ENCODE measurements around the gene SPANXD.

The SPANXD gene

DNA sequence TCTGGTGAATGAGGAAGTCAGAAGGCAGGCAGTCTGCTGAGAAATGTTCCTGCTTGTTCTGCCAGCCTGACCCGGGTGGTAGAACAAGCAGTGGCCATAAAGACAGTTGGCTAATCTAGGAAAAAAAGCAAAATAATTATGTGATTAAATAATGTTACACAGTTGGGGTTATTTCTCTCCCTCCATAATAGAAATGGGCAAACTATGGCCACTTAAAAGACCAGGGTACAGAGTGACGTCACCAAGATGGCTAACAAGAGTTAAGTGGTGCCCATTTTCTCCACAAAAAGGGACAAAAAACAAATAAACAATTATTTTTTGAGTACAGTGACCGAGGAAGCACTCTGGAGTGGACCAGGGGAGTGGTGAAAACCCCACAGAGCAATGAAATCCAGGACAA is 16.1 kb upstream of the SPANXD start:
- Mint-ChIP-seq H3K36me3 (ENCODE audit: low read depth) (no peaks in the 10 kb centered on the region), H3K27me3 (ENCODE audit: low read depth, poor library complexity) (no peaks in the 10 kb centered on the region), H3K4me1 (no peaks in the 10 kb centered on the region), H3K4me3 (no peak overlapping the region), H3K9me3 (peaks cover 43% of the 10 kb centered on the region), H3K27ac (no peak overlapping the region)
- TF ChIP-seq, protein P1, sequence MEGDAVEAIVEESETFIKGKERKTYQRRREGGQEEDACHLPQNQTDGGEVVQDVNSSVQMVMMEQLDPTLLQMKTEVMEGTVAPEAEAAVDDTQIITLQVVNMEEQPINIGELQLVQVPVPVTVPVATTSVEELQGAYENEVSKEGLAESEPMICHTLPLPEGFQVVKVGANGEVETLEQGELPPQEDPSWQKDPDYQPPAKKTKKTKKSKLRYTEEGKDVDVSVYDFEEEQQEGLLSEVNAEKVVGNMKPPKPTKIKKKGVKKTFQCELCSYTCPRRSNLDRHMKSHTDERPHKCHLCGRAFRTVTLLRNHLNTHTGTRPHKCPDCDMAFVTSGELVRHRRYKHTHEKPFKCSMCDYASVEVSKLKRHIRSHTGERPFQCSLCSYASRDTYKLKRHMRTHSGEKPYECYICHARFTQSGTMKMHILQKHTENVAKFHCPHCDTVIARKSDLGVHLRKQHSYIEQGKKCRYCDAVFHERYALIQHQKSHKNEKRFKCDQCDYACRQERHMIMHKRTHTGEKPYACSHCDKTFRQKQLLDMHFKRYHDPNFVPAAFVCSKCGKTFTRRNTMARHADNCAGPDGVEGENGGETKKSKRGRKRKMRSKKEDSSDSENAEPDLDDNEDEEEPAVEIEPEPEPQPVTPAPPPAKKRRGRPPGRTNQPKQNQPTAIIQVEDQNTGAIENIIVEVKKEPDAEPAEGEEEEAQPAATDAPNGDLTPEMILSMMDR (IDR thresholded peaks at IDR 0.05): no peak
- DNase-seq: no peak

DNA sequence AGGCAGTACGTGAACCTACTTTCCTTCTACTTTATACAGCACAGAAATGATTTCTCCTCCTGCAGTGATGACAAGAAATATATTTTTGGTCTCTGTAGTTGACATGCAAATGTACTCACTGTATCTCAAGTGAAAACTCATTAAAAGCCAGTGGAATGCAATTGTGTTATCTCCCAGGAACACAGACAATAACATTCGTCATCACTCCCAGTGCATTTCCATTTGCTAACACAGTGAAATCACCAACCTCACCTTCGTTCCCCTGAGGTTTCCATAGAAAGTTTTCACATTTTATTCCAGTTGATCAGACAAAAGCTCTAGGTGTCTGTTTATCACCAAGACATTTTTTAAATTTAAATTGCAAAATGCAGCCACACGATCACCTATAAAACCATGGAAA is 2.5 kb upstream of the SPANXD start:
- TF ChIP-seq, protein P1 (IDR thresholded peaks at IDR 0.05): no peak
- DNase-seq: no peak
- Mint-ChIP-seq H3K9me3 (peaks cover 26% of the 10 kb centered on the region), H3K27me3 (ENCODE audit: low read depth, poor library complexity) (peaks cover 3% of the 10 kb centered on the region), H3K36me3 (ENCODE audit: low read depth) (no peaks in the 10 kb centered on the region), H3K27ac (no peak overlapping the region), H3K4me3 (no peak overlapping the region), H3K4me1 (no peaks in the 10 kb centered on the region)

DNA sequence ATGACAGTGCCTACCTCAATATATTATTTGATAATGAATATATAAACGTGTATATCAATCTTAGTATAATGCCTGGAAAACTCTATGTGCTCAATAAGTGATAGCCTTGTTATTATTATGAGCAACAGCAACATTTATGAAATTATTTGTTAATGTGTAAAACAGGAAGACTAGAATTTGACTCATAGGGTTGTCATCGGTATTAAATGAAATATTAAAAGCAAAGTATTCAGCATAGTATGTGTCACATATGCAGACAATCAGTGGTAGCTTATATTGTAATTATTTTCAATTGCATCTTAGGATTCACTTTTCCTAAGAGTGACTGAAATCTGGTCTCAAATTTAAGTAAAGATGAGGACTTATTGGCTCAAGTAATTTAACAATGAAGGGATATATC is 24.6 kb downstream of the SPANXD start:
- H3K4me3 Mint-ChIP-seq: no peak overlapping the region
- H3K4me1 Mint-ChIP-seq: no peaks in the 10 kb centered on the region
- no peak overlapping the region for H3K27ac Mint-ChIP-seq
- no peaks in the 10 kb centered on the region for H3K36me3 Mint-ChIP-seq (ENCODE audit: low read depth)
- no peak for DNase-seq
- H3K9me3 Mint-ChIP-seq: peaks cover 31% of the 10 kb centered on the region
- TF ChIP-seq, protein P1 (IDR thresholded peaks at IDR 0.05): no peak
- H3K27me3 Mint-ChIP-seq (ENCODE audit: low read depth, poor library complexity): no peaks in the 10 kb centered on the region

DNA sequence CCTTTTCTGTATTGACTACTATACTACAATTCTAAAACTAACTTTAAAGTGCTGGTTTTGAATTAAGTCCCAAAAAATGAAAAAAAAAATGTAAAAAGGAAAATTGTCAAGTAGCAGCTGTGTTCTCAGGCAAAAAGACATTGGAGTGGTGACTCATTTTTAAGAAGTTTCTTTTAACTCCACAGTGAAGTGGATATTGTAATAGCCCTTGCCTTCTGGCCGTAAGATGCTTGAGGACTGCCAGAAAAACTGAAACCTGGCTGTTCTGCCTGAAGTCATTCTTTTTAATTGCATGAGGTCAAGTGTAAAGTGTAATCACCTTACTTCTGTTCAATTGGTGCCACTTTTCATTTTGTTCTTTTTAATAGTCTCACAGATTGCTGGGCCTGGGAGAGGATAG is 28.9 kb downstream of the SPANXD start:
- H3K4me1 Mint-ChIP-seq: no peaks in the 10 kb centered on the region
- TF ChIP-seq, protein P1 (IDR thresholded peaks at IDR 0.05): no peak
- no peak overlapping the region for H3K27ac Mint-ChIP-seq
- H3K4me3 Mint-ChIP-seq: no peak overlapping the region
- peaks cover 2% of the 10 kb centered on the region for H3K27me3 Mint-ChIP-seq (ENCODE audit: low read depth, poor library complexity)
- H3K9me3 Mint-ChIP-seq: peaks cover 31% of the 10 kb centered on the region
- DNase-seq: no peak
- no peaks in the 10 kb centered on the region for H3K36me3 Mint-ChIP-seq (ENCODE audit: low read depth)

DNA sequence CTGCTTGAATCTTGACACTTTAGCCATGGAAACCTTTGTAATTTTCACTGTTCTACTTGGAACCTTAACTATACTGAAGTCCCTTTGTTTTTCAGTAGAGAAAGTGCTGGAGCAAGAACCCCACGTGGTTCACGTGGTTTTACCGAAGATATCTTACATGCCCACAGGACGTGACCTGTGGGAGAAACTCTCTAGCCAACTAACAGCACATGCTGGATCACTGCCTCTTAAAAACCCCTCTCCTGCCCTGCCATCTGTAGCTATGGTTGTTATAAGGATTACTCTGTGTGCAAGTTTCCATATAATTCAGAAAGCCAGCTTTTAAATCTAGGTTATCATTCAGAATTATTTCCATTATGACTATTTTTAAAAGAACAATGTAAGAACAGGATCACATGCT is 30.2 kb downstream of the SPANXD start:
- no peak overlapping the region for H3K27ac Mint-ChIP-seq
- H3K4me1 Mint-ChIP-seq: no peaks in the 10 kb centered on the region
- H3K4me3 Mint-ChIP-seq: no peak overlapping the region
- peaks cover 2% of the 10 kb centered on the region for H3K27me3 Mint-ChIP-seq (ENCODE audit: low read depth, poor library complexity)
- no peak for DNase-seq
- no peaks in the 10 kb centered on the region for H3K36me3 Mint-ChIP-seq (ENCODE audit: low read depth)
- H3K9me3 Mint-ChIP-seq: peaks cover 29% of the 10 kb centered on the region
- TF ChIP-seq, protein P1 (IDR thresholded peaks at IDR 0.05): no peak

DNA sequence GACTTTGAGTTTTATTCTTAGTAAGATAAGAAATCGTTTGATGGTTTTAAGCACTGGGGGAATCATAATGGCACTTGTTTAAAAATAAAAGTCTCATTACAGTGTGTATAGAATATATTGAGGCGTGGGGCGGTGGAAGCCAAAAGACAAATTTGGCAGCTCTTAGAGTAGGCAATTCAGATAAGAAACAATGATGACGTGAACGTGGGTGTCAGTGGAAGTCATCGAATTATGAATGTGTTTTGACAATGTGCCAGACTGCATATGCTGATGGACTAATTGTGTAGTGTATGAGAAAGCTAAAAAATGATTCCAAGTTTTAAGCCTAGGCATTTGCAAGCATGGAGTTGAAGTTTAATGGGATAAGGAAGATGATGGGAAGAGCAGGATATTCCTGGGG is 35.8 kb downstream of the SPANXD start:
- TF ChIP-seq, protein P1 (IDR thresholded peaks at IDR 0.05): no peak
- no peaks in the 10 kb centered on the region for H3K36me3 Mint-ChIP-seq (ENCODE audit: low read depth)
- no peaks in the 10 kb centered on the region for H3K4me1 Mint-ChIP-seq
- DNase-seq: no peak
- H3K9me3 Mint-ChIP-seq: peaks cover 9% of the 10 kb centered on the region
- H3K27ac Mint-ChIP-seq: no peak overlapping the region
- H3K27me3 Mint-ChIP-seq (ENCODE audit: low read depth, poor library complexity): no peaks in the 10 kb centered on the region
- no peak overlapping the region for H3K4me3 Mint-ChIP-seq
